Lower lobe of right lung (tissue), 2 donors: Measurements from ENCODE around the gene SLITRK5. TPM values are rescaled to one million over a fixed set of nuclear protein-coding genes. Genes with fewer than 3 reads are reported as not detected.

Experiments used
- ATAC-seq, 2 donors: fragments of 200-7000 bp; cut with Tn5 transposase; one replicate each; pipeline ENCODE4 v1.9.1; 2020 to 2022; ENCODE audit warnings: mild to moderate bottlenecking in 2 of 2, moderate library complexity in 2 of 2
- DNase-seq: peaks from one replicate; pipeline ENCODE4 v3.0.0-alpha.2; 2020
- H3K27ac ChIP-seq: fragments of 200-600 bp; one replicate; pipeline ENCODE4 v1.8.0; 2022
- H3K27me3 ChIP-seq: fragments of 200-600 bp; one replicate; pipeline ENCODE4 v1.8.0; 2022; ENCODE audit warnings: low read depth
- H3K36me3 ChIP-seq: fragments of 200-600 bp; one replicate; pipeline ENCODE4 v1.8.0; 2022; ENCODE audit warnings: mild to moderate bottlenecking
- H3K4me1 ChIP-seq: fragments of 200-600 bp; one replicate; pipeline ENCODE4 v1.8.0; 2022
- H3K4me3 ChIP-seq: fragments of 200-600 bp; one replicate; pipeline ENCODE4 v1.8.0; 2022; ENCODE audit warnings: mild to moderate bottlenecking
- H3K9me3 ChIP-seq: fragments of 200-600 bp; one replicate; pipeline ENCODE4 v1.8.0; 2022
- intact Hi-C: fragments of 100-400 bp; cut with DNase I; formaldehyde crosslinking; loops from one replicate; pipeline ENCODE4 v1.11.0; 2022
- total RNA-seq: library from RNA; stranded (reverse); fragmentation: NEBNext Ultra II Directional; extraction: Animal tissue kit (Norgen Biotek cat#: 25700); gene quantifications from one replicate; pipeline ENCODE4 v1.2.1, GENCODE V29; 2021
- TF ChIP-seq, protein P1 (sequence below): fragments of 200-600 bp; IDR thresholded peaks from one replicate; pipeline ENCODE4 v1.8.0; 2022; ENCODE audit warnings: antibody characterized with exemption, mild to moderate bottlenecking
- donor health status: DM: no; HTN: yes; CAD: no; lungs with severe emphysema.

The SLITRK5 gene
- total RNA-seq, 1 donor from 2014 or later: 0.24 TPM

DNA sequence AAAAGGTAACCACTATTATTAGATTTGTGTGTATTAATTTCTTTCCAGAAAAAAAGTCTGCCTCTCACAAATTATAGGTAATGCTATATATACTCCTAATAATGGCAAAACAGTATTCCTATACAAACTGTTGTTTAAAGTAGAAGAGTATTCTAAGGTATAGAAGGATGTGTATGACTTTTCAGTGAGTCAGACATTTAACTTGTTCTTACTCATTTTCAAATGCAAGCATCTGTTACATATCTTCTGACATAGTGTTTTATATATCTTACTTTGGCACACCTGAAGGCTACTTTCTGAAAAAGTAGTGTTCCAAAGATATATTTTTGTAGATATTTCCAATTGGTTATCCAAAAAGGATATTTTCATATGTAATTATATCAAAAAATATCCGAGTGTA, 3.5 kb upstream of the SLITRK5 start:
- H3K4me3 ChIP-seq: no peak overlapping the region

DNA sequence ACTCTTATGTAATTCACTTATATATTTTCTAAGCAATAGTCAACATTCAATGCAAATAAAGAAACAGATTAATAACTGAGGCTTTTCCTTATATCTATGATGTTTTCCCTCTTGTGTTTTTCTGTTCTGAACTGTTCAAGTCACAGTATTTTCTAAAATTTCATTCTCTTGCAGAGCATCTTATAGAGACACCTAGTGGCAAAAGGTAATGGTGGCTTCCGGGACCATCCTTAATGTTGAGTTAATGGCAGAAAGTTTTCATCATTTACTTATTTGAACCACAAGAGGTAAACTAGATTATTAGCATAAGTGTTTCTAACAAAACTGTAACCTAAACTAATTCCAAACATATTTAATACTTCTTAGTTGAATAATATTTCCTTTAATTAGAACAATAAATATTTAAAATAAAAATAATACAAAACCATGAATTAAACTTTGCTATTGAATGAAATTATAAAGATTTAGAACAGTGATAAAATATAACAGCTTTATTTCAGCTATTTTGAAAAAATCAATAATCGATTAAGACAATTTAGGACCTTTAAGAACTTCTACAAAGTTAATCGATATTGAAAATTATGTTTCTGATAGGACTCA, 1.7 kb upstream of the SLITRK5 start:
- Histone ChIP-seq H3K27me3 (peaks cover 39% of the 10 kb centered on the region), H3K4me1 (peaks cover 29% of the 10 kb centered on the region), H3K9me3 (no peaks in the 10 kb centered on the region), H3K27ac (no peak overlapping the region), H3K4me3 (no peak overlapping the region), H3K36me3 (no peaks in the 10 kb centered on the region)
- DNase-seq (no peak), ATAC-seq (no peak)
- intact Hi-C loops: no loop called here
- TF ChIP-seq, protein P1, sequence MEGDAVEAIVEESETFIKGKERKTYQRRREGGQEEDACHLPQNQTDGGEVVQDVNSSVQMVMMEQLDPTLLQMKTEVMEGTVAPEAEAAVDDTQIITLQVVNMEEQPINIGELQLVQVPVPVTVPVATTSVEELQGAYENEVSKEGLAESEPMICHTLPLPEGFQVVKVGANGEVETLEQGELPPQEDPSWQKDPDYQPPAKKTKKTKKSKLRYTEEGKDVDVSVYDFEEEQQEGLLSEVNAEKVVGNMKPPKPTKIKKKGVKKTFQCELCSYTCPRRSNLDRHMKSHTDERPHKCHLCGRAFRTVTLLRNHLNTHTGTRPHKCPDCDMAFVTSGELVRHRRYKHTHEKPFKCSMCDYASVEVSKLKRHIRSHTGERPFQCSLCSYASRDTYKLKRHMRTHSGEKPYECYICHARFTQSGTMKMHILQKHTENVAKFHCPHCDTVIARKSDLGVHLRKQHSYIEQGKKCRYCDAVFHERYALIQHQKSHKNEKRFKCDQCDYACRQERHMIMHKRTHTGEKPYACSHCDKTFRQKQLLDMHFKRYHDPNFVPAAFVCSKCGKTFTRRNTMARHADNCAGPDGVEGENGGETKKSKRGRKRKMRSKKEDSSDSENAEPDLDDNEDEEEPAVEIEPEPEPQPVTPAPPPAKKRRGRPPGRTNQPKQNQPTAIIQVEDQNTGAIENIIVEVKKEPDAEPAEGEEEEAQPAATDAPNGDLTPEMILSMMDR: peak; percentile 40

More for the DNA sequence above, 3.5 kb upstream of the SLITRK5 start:
- TF ChIP-seq, protein P1: no peak
- peaks cover 22% of the 10 kb centered on the region for H3K27me3 ChIP-seq
- no peak overlapping the region for H3K27ac ChIP-seq
- H3K36me3 ChIP-seq: no peaks in the 10 kb centered on the region
- ATAC-seq: no peak
- intact Hi-C loops: no loop called here
- H3K9me3 ChIP-seq: no peaks in the 10 kb centered on the region
- DNase-seq: no peak
- H3K4me1 ChIP-seq: peaks cover 21% of the 10 kb centered on the region

DNA sequence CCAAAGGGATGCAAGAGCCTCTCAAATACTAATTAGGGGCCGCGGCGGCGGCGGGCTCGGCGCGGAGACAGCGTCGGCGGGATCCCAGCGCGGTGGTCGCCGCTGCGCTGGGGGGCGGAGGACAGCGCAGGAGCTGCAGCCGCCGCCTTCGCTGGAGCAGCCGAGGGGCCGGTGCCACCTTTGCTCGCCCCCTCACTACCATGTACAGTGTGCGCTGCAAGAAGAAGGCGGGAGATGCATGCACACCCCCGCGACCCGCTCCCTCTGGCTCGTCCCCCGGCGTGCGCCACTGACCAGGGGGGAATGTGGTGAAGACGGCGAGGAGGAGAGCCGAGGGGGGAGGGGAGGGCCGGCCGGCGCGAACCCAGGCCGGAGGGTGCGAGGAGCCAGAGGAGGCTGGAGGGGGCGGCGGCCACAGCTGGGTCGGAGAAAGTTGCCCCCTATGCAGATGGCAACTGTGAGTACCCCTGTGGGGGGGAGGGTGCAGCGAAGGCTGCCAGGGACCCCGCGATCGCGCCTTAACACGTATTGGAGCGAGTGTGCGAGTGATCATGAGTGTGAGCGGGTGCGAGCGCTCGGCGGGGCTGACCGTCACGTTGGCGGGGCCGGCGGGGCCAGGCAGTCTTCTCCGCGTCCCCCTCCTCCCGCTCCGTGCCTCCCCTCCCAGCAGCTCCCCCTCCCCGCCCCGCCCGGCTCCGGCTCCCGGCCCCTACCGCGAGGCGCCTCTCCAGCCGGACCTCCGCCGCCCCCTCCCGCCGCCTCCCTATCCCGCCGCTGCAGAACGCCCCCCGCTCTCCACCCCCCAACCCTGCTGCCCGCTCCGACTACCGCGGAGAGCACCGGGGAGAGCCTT, 808 bp downstream of the SLITRK5 start:
- intact Hi-C loops: no loop called here
- Histone ChIP-seq H3K27ac (no peak overlapping the region), H3K4me1 (peaks cover 33% of the 10 kb centered on the region), H3K27me3 (peaks cover 64% of the 10 kb centered on the region), H3K9me3 (no peaks in the 10 kb centered on the region), H3K36me3 (no peaks in the 10 kb centered on the region), H3K4me3 (peak overlapping the region; percentile 58)
- ATAC-seq: peak; percentile 30 to 32
- DNase-seq: no peak
- TF ChIP-seq, protein P1: no peak

DNA sequence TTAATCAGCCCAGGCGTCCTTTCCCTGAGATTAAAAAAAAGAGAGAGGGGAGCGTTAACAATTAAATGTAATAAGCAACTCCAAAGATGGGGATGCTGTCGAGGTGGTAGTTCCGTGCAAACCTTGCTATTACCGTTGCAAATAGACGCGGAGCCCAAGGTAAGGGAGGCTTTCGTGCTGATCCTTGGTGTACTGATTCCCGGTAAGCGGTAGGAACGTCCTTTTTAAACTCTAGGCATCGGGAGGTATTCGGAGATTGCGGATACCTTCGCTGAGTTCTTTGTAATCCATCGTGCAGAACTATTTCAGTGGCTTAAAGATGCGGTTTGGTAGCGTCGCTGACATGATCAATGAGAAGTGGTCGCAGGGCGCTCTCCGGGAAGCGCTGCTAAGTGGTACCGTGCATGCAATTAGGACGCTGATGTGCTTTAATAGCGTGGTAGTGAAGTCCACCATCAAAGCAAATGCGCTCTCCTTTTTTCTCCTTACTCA, 3.1 kb downstream of the SLITRK5 start:
- Histone ChIP-seq H3K4me3 (no peak overlapping the region), H3K27ac (no peak overlapping the region), H3K4me1 (peaks cover 48% of the 10 kb centered on the region), H3K36me3 (no peaks in the 10 kb centered on the region), H3K9me3 (no peaks in the 10 kb centered on the region), H3K27me3 (peaks cover 75% of the 10 kb centered on the region)
- intact Hi-C loops: no loop called here
- TF ChIP-seq, protein P1: no peak
- DNase-seq: no peak
- no peak for ATAC-seq

DNA sequence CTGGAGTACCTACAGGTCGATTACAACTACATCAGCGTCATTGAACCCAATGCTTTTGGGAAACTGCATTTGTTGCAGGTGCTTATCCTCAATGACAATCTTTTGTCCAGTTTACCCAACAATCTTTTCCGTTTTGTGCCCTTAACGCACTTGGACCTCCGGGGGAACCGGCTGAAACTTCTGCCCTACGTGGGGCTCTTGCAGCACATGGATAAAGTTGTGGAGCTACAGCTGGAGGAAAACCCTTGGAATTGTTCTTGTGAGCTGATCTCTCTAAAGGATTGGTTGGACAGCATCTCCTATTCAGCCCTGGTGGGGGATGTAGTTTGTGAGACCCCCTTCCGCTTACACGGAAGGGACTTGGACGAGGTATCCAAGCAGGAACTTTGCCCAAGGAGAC, 4.7 kb downstream of the SLITRK5 start:
- intact Hi-C loops: no loop called here
- ATAC-seq (no peak), DNase-seq (no peak)
- peaks cover 44% of the 10 kb centered on the region for H3K4me1 ChIP-seq
- no peaks in the 10 kb centered on the region for H3K9me3 ChIP-seq
- no peak overlapping the region for H3K27ac ChIP-seq
- TF ChIP-seq, protein P1: no peak
- H3K36me3 ChIP-seq: no peaks in the 10 kb centered on the region
- no peak overlapping the region for H3K4me3 ChIP-seq
- H3K27me3 ChIP-seq: peaks cover 71% of the 10 kb centered on the region
